ENCODE measurements around the gene GZMM. TPM values are rescaled to one million over a fixed set of nuclear protein-coding genes. Genes with fewer than 3 reads are reported as not detected.
A peak's percentile ranks its signal among the peaks of the same experiment; 100 is the strongest.

Gene GZMM
- total RNA-seq, 2 donors from 2014 or later, result 5.3 TPM; not detected in 1

GRCh38 chr19:590396-590745 lies 46.5 kb downstream of the GZMM start:
- no peaks in the 10 kb centered on the region for H3K9me3 ChIP-seq
- DNase-seq (no peak), ATAC-seq (no peak)
- 1% methylated on average over 23 of the region's 50 CpGs; no CpG with 5 or more reads in 1 of the 2 donors for WGBS, 2 donors
- H3K27ac ChIP-seq, result no peak overlapping the region
- peaks cover 0 to 20% of the 10 kb centered on the region in 2 donors for H3K27me3 ChIP-seq
- no peak for TF ChIP-seq POLR2A (IDR thresholded peaks at IDR 0.05)
- TF ChIP-seq CTCF (IDR thresholded peaks at IDR 0.05), result no peak
- no peaks in the 10 kb centered on the region for H3K36me3 ChIP-seq (replicated peaks in 1 of 2; ENCODE audit: insufficient read depth in 1 of 2, low read depth in 2 of 2)
- H3K4me3 ChIP-seq, result no peak overlapping the region
- intact Hi-C loops (cut with DNase I), result no loop called here
- H3K4me1 ChIP-seq, result peaks cover 29% of the 10 kb centered on the region

DNA sequence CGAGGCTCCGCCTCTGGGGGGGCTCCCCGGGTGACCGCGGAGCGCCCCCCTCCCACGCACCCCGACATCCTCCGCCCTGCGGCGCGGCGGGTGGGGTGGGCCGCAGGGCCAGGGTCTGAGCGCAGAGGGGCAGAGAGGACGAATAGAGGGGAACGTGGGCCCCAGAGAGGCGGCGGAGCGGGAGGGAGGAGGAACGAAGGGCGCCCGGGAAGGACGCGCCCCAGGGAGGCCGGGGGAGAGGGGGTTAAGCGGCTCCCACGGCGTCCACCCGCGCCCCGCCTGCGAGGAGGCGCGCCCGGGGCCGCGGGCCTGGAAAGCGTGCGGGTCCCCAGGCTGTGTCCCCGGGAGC lies 46.9 kb downstream of the GZMM start:
- TF ChIP-seq POLR2A (IDR thresholded peaks at IDR 0.05) (no peak), CTCF (IDR thresholded peaks at IDR 0.05) (no peak)
- H3K4me3 ChIP-seq, result no peak overlapping the region
- H3K27me3 ChIP-seq, result peaks cover 0 to 20% of the 10 kb centered on the region in 2 donors
- no peak for DNase-seq
- no peak for ATAC-seq
- WGBS, 2 donors, result 2% methylated on average over 36 of the region's 41 CpGs; no CpG with 5 or more reads in 1 of the 2 donors
- peaks cover 29% of the 10 kb centered on the region for H3K4me1 ChIP-seq
- no peak overlapping the region for H3K27ac ChIP-seq
- intact Hi-C loops (cut with DNase I), result no loop called here
- no peaks in the 10 kb centered on the region for H3K9me3 ChIP-seq
- no peaks in the 10 kb centered on the region for H3K36me3 ChIP-seq (replicated peaks in 1 of 2; ENCODE audit: insufficient read depth in 1 of 2, low read depth in 2 of 2)

- no peaks in the 10 kb centered on the region for H3K36me3 ChIP-seq (replicated peaks in 1 of 2; ENCODE audit: insufficient read depth in 1 of 2, low read depth in 2 of 2)
- ATAC-seq (peak; percentile 37), DNase-seq (peak in 1 of 4 donors; percentile 57)
- 4 to 32% methylated on average over 5 to 74 of the region's 75 CpGs for WGBS, 2 donors
- no peak for TF ChIP-seq POLR2A (IDR thresholded peaks at IDR 0.05)
- no peak for TF ChIP-seq CTCF (IDR thresholded peaks at IDR 0.05)
- intact Hi-C loops (cut with DNase I), result no loop called here
- H3K4me1 ChIP-seq, result peaks cover 29% of the 10 kb centered on the region
- H3K4me3 ChIP-seq, result no peak overlapping the region
- no peaks in the 10 kb centered on the region for H3K9me3 ChIP-seq
- H3K27me3 ChIP-seq, result peaks cover 0 to 20% of the 10 kb centered on the region in 2 donors
- H3K27ac ChIP-seq, result no peak overlapping the region
Observed at GRCh38 chr19:591099-591958, 47.5 kb downstream of the GZMM start.

- DNase-seq, result no peak
- Histone ChIP-seq H3K4me1 (peaks cover 29% of the 10 kb centered on the region), H3K36me3 (replicated peaks in 1 of 2; ENCODE audit: insufficient read depth in 1 of 2, low read depth in 2 of 2) (no peaks in the 10 kb centered on the region), H3K9me3 (no peaks in the 10 kb centered on the region), H3K4me3 (no peak overlapping the region), H3K27me3 (peaks cover 0 to 20% of the 10 kb centered on the region in 2 donors), H3K27ac (no peak overlapping the region)
- intact Hi-C loops (cut with DNase I), result no loop called here
- WGBS, 2 donors, result 63 to 80% methylated on average over 7 to 16 of the region's 19 CpGs
- TF ChIP-seq POLR2A (IDR thresholded peaks at IDR 0.05) (no peak), CTCF (IDR thresholded peaks at IDR 0.05) (no peak)
- ATAC-seq, result no peak
Observed at GRCh38 chr19:592101-592500, 48.2 kb downstream of the GZMM start.

GRCh38 chr19:593055-593454 lies 49.2 kb downstream of the GZMM start:
- TF ChIP-seq CTCF (IDR thresholded peaks at IDR 0.05) (no peak), POLR2A (IDR thresholded peaks at IDR 0.05) (no peak)
- H3K27ac ChIP-seq, result no peak overlapping the region
- intact Hi-C loops (cut with DNase I), result no loop called here
- no peak overlapping the region for H3K4me3 ChIP-seq
- WGBS, 2 donors, result 74 to 81% methylated on average over 13 to 18 of the region's 18 CpGs
- no peaks in the 10 kb centered on the region for H3K9me3 ChIP-seq
- H3K36me3 ChIP-seq (replicated peaks in 1 of 2; ENCODE audit: insufficient read depth in 1 of 2, low read depth in 2 of 2), result no peaks in the 10 kb centered on the region
- DNase-seq, result no peak
- peaks cover 0 to 20% of the 10 kb centered on the region in 2 donors for H3K27me3 ChIP-seq
- peaks cover 27% of the 10 kb centered on the region for H3K4me1 ChIP-seq
- ATAC-seq, result no peak

All from body of pancreas (tissue), 4 donors.